OCI-LY3 (cell line): ENCODE data around the gene FCRL5.

Source experiments
- H2AFZ ChIP-seq: fragments of 200-600, 300-600 bp; shearing (Covaris generic); 2 replicates; pipeline ENCODE4 v1.6.0; 2014; ENCODE audit warnings: antibody characterized with exemption, low read depth, low read length
- H3K27ac ChIP-seq: fragments of 200-600, 300-600 bp; sonication (generic); 2 replicates; pipeline ENCODE4 v1.5.1; 2014; ENCODE audit warnings: mild to moderate bottlenecking, low read length, moderate library complexity, mixed read lengths
- H3K27me3 ChIP-seq: fragments of 200-600, 300-600 bp; sonication (generic); 2 replicates; pipeline ENCODE4 v1.6.1; 2014; ENCODE audit warnings: low read depth, low read length, mixed read lengths
- H3K36me3 ChIP-seq: fragments of 200-600, 300-600 bp; sonication (generic); replicated peaks from 2 replicates; pipeline ENCODE3; 2014; ENCODE audit warnings: low read depth, low read length, mixed read lengths
- H3K4me1 ChIP-seq: fragments of 300-600, 200-600 bp; sonication (generic); 2 replicates; pipeline ENCODE4 v1.6.1; 2014; ENCODE audit warnings: low read length, mixed read lengths
- H3K4me2 ChIP-seq: fragments of 200-600, 300-600 bp; sonication (generic); 2 replicates; pipeline ENCODE4 v1.6.1; 2014; ENCODE audit warnings: low read length, mixed read lengths
- H3K4me3 ChIP-seq: fragments of 300-600, 200-600 bp; sonication (generic); 2 replicates; pipeline ENCODE4 v1.5.1; 2014; ENCODE audit warnings: antibody characterized with exemption, mild to moderate bottlenecking, low read length, moderate library complexity
- H3K79me2 ChIP-seq: fragments of 300-600, 200-600 bp; shearing (Covaris generic); 2 replicates; pipeline ENCODE4 v1.6.1; 2014; ENCODE audit warnings: mild to moderate bottlenecking, low read length, mixed read lengths
- H3K9ac ChIP-seq: fragments of 300-600, 200-600 bp; shearing (Covaris generic); 2 replicates; pipeline ENCODE4 v1.6.0; 2014; ENCODE audit warnings: mild to moderate bottlenecking, low read length, moderate library complexity
- H3K9me3 ChIP-seq: fragments of 200-600, 300-600 bp; shearing (Covaris generic); 2 replicates; pipeline ENCODE4 v1.6.1; 2014; ENCODE audit warnings: low read length, mixed read lengths; ENCODE audit not compliant: insufficient read depth
- H4K20me1 ChIP-seq: fragments of 200-600, 300-600 bp; sonication (generic); 2 replicates; pipeline ENCODE4 v1.6.1; 2016; ENCODE audit warnings: low read length, mixed read lengths; ENCODE audit not compliant: insufficient read depth
- CTCF ChIP-seq: fragments of 200-600, 300-600 bp; sonication (generic); IDR thresholded peaks from 2 replicates; pipeline ENCODE4 v1.5.1; 2014; ENCODE audit warnings: antibody characterized with exemption, low read length, low read depth
- EZH2phosphoT487 ChIP-seq: fragments of 200-600 bp; shearing (Covaris generic); IDR thresholded peaks from 2 replicates; pipeline ENCODE4 v1.6.1; 2018; ENCODE audit warnings: antibody characterized with exemption, mixed run types, low read depth

The FCRL5 gene

GRCh38 chr1:157504646-157505045 lies 47.7 kb downstream of the FCRL5 start:
- no peaks in the 10 kb centered on the region for H3K36me3 ChIP-seq
- peak overlapping the region; percentile 1; the same call in 1 of the 2 replicates for H3K4me3 ChIP-seq
- no peaks in the 10 kb centered on the region for H3K9me3 ChIP-seq
- no peak for TF ChIP-seq EZH2phosphoT487
- no peak for TF ChIP-seq CTCF
- H2AFZ ChIP-seq = no peak overlapping the region
- H3K27ac ChIP-seq = peak overlapping the region; percentile 82
- H4K20me1 ChIP-seq = no peaks in the 10 kb centered on the region
- H3K79me2 ChIP-seq = no peaks in the 10 kb centered on the region
- H3K4me2 ChIP-seq = peak overlapping the region; percentile 82
- H3K4me1 ChIP-seq = peaks cover 27% of the 10 kb centered on the region
- H3K27me3 ChIP-seq = no peaks in the 10 kb centered on the region
- no peak overlapping the region; the same call in 1 of the 2 replicates for H3K9ac ChIP-seq

GRCh38 chr1:157499521-157499920 lies 52.8 kb downstream of the FCRL5 start:
- Histone ChIP-seq H3K9ac (no peak overlapping the region), H3K27ac (no peak overlapping the region), H3K4me2 (no peak overlapping the region), H3K36me3 (no peaks in the 10 kb centered on the region), H3K27me3 (no peaks in the 10 kb centered on the region), H3K4me1 (peaks cover 25% of the 10 kb centered on the region), H3K9me3 (no peaks in the 10 kb centered on the region), H3K79me2 (no peaks in the 10 kb centered on the region), H3K4me3 (no peak overlapping the region), H2AFZ (no peak overlapping the region), H4K20me1 (no peaks in the 10 kb centered on the region)
- TF ChIP-seq EZH2phosphoT487 (no peak), CTCF (no peak)

GRCh38 chr1:157498736-157499090 lies 53.6 kb downstream of the FCRL5 start:
- Histone ChIP-seq H4K20me1 (no peaks in the 10 kb centered on the region), H3K79me2 (no peaks in the 10 kb centered on the region), H3K4me3 (no peak overlapping the region), H3K27ac (no peak overlapping the region), H3K27me3 (no peaks in the 10 kb centered on the region), H3K9ac (no peak overlapping the region), H2AFZ (no peak overlapping the region), H3K4me1 (peaks cover 25% of the 10 kb centered on the region), H3K36me3 (no peaks in the 10 kb centered on the region), H3K9me3 (no peaks in the 10 kb centered on the region), H3K4me2 (no peak overlapping the region)
- TF ChIP-seq CTCF (no peak), EZH2phosphoT487 (no peak)

- Histone ChIP-seq H3K36me3 (no peaks in the 10 kb centered on the region), H3K27me3 (no peaks in the 10 kb centered on the region), H2AFZ (no peak overlapping the region), H3K4me3 (no peak overlapping the region), H3K4me2 (no peak overlapping the region), H3K27ac (no peak overlapping the region), H3K9me3 (no peaks in the 10 kb centered on the region), H3K4me1 (peaks cover 25% of the 10 kb centered on the region), H3K9ac (no peak overlapping the region), H4K20me1 (no peaks in the 10 kb centered on the region), H3K79me2 (no peaks in the 10 kb centered on the region)
- no peak for TF ChIP-seq EZH2phosphoT487
- TF ChIP-seq CTCF = no peak
Observed at GRCh38 chr1:157497987-157498735, 54.2 kb downstream of the FCRL5 start.
